22Rv1 (cell line): Measurements from ENCODE around the gene CREM.

ENCODE experiments used
- CTCF ChIP-seq: fragments of 450-650 bp; IDR thresholded peaks from 2 replicates; pipeline ENCODE4 v1.5.1; 2017; ENCODE audit warnings: mild to moderate bottlenecking
- ZFX ChIP-seq: fragments of 450-650 bp; IDR thresholded peaks from 2 replicates; pipeline ENCODE4 v1.6.1; 2017; ENCODE audit warnings: antibody characterized with exemption, borderline replicate concordance

DNA sequence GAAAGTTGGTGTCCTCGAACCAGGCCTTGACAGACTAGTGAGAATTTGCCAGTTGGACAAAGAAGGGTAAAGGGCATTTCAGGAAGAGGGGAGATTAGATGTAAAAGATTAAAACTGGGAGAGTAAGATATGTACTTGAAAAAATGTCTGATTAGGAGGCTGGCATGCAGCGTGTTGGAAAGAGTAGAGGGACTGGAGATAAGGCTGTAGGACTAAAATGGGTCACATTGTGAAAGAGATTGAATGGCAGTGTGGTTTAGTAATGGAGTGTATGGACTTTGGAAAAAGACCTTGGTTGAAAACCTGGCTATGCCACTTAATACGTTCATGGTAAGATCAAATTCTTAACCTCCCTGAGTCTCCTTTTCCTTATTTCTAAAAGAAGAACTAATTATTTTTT is 14.1 kb downstream of the CREM start:
- TF ChIP-seq CTCF, result no peak
- no peak for TF ChIP-seq ZFX
